Caco-2 (cell line): Measurements from ENCODE around the gene TNFRSF18. TPM values are rescaled to one million over a fixed set of nuclear protein-coding genes. Genes with fewer than 3 reads are reported as not detected.

ENCODE experiments used
- BruUV-seq: library from RNA; stranded (reverse); fragments of 400-500 nt; replicated peaks from 2 replicates; lab custom pipeline; 2021; lab: Mats Ljungman, UMichigan
- CTCF ChIA-PET: fragments of 300-600 bp; sonication (Branson Sonifier 250); formaldehyde crosslinking; loops from one replicate; lab custom pipeline; 2022; ENCODE audit warnings: antibody characterized with exemption; lab: Charles Lee
- POLR2A ChIA-PET: fragments of 300-600 bp; sonication (Branson Sonifier 250); formaldehyde crosslinking; loops from one replicate; lab custom pipeline; 2022; ENCODE audit warnings: antibody characterized with exemption; lab: Charles Lee
- DNase-seq, 2 experiments: peaks; one replicate each; pipeline versions ENCODE4 v3.0.0 to v3.0.0-alpha.2; 2020 to 2022
- H3K27me3 ChIP-seq: replicated peaks from 2 replicates; pipeline ENCODE4 v1.6.0; 2011; ENCODE audit warnings: low read length; ENCODE audit not compliant: control insufficient read depth, insufficient read depth
- H3K36me3 ChIP-seq: 2 replicates; pipeline ENCODE4 v1.5.1; 2011; ENCODE audit warnings: low read length; ENCODE audit not compliant: control insufficient read depth, insufficient read depth
- H3K4me1 ChIP-seq: fragments of 250-450 bp; sonication (Bioruptor Pico); 2 replicates; pipeline ENCODE4 v1.5.1; 2020; ENCODE audit warnings: mild to moderate bottlenecking
- H3K4me3 ChIP-seq: 2 replicates; pipeline ENCODE4 v1.5.1; 2011; ENCODE audit warnings: low read depth, mild to moderate bottlenecking, control low read depth, low read length
- H3K9me3 ChIP-seq: fragments of 250-450 bp; sonication (Bioruptor Pico); 2 replicates; pipeline ENCODE4 v1.5.1; 2020; ENCODE audit warnings: mild to moderate bottlenecking, moderate library complexity
- H3K27ac Mint-ChIP-seq: one replicate; pipeline ENCODE4 v1.8.0; 2022; ENCODE audit warnings: mixed read lengths; ENCODE audit not compliant: unreplicated experiment
- H3K27me3 Mint-ChIP-seq: one replicate; pipeline ENCODE4 v1.8.0; 2022; ENCODE audit warnings: mixed read lengths; ENCODE audit not compliant: insufficient read depth, unreplicated experiment
- H3K36me3 Mint-ChIP-seq: one replicate; pipeline ENCODE4 v1.8.0; 2022; ENCODE audit warnings: mild to moderate bottlenecking, mixed read lengths; ENCODE audit not compliant: insufficient read depth, unreplicated experiment
- H3K4me1 Mint-ChIP-seq: one replicate; pipeline ENCODE4 v1.8.0; 2022; ENCODE audit warnings: low read depth, mixed read lengths; ENCODE audit not compliant: unreplicated experiment
- H3K4me3 Mint-ChIP-seq: one replicate; pipeline ENCODE4 v1.8.0; 2022; ENCODE audit warnings: mild to moderate bottlenecking, moderate library complexity, mixed read lengths; ENCODE audit not compliant: unreplicated experiment
- H3K9me3 Mint-ChIP-seq: one replicate; pipeline ENCODE4 v1.8.0; 2022; ENCODE audit warnings: mixed read lengths; ENCODE audit not compliant: unreplicated experiment
- intact Hi-C: fragments of 100-400 bp; cut with micrococcal nuclease; formaldehyde crosslinking; loops from one replicate; pipeline ENCODE4 v1.10.0; 2022; ENCODE audit not compliant: unreplicated experiment
- total RNA-seq: library from RNA; stranded (reverse); gene quantifications from 2 replicates; pipeline ENCODE4 v1.2.3, GENCODE V29; 2022
- TF ChIP-seq, protein P1 (sequence below), 2 experiments: fragments of 200-600 bp in 1 of 2; IDR thresholded peaks; 1 replicate in 1 of 2; 2 replicates in 1 of 2; pipeline versions ENCODE4 v1.5.1 to v1.8.0; 2011 to 2022; ENCODE audit warnings: antibody characterized with exemption in 1 of 2, control low read depth in 1 of 2, inconsistent platforms in 1 of 2, low read depth in 1 of 2, low read length in 1 of 2, mild to moderate bottlenecking in 1 of 2, moderate library complexity in 1 of 2; ENCODE audit not compliant: insufficient read depth in 1 of 2, severe bottlenecking in 1 of 2, unreplicated experiment in 1 of 2

The TNFRSF18 gene
- total RNA-seq, 1 experiment from 2014 or later: not detected

DNA sequence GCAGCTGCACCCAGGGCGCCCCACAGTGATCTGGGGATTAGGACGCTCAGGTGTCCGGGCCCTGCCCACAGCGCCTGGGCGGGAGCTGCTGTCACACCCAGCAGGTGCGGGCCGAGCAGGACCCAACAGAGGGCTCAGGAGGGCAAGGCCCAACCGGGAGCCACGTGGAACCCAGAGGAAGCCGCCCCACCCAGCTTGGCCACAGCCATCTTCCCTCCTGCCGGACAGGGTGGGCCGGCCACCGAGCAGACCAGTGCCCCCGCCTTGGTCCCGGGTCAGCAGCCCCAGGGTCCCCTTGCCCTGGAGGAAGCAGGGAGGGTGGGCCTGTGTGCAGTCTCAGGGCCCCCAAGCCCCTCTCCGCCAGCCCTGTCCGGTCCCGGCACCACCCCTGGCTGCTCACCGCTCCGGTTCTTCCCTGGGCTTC lies 39.0 kb downstream of the TNFRSF18 start:
- no peaks in the 10 kb centered on the region for H3K9me3 Mint-ChIP-seq
- Histone ChIP-seq H3K9me3 (no peaks in the 10 kb centered on the region), H3K4me3 (no peak overlapping the region), H3K4me1 (peaks cover 10% of the 10 kb centered on the region), H3K36me3 (no peaks in the 10 kb centered on the region; the same call in 1 of the 2 replicates), H3K27me3 (no peaks in the 10 kb centered on the region)
- ChIA-PET CTCF (no interaction called here), POLR2A (no interaction called here)
- H3K27ac Mint-ChIP-seq: no peak overlapping the region
- TF ChIP-seq, protein P1, sequence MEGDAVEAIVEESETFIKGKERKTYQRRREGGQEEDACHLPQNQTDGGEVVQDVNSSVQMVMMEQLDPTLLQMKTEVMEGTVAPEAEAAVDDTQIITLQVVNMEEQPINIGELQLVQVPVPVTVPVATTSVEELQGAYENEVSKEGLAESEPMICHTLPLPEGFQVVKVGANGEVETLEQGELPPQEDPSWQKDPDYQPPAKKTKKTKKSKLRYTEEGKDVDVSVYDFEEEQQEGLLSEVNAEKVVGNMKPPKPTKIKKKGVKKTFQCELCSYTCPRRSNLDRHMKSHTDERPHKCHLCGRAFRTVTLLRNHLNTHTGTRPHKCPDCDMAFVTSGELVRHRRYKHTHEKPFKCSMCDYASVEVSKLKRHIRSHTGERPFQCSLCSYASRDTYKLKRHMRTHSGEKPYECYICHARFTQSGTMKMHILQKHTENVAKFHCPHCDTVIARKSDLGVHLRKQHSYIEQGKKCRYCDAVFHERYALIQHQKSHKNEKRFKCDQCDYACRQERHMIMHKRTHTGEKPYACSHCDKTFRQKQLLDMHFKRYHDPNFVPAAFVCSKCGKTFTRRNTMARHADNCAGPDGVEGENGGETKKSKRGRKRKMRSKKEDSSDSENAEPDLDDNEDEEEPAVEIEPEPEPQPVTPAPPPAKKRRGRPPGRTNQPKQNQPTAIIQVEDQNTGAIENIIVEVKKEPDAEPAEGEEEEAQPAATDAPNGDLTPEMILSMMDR (IDR thresholded peaks at IDR 0.05; ENCODE audit: insufficient read depth in 1 of 2, low read depth in 1 of 2, low read length in 1 of 2, severe bottlenecking in 1 of 2, unreplicated experiment in 1 of 2): no peak
- intact Hi-C loops: no loop called here
- DNase-seq: no peak
- H3K4me1 Mint-ChIP-seq: no peaks in the 10 kb centered on the region
- H3K27me3 Mint-ChIP-seq: no peaks in the 10 kb centered on the region
- no peak overlapping the region for H3K4me3 Mint-ChIP-seq
- BruUV-seq: no TSS peak
- peaks cover 55% of the 10 kb centered on the region for H3K36me3 Mint-ChIP-seq

DNA sequence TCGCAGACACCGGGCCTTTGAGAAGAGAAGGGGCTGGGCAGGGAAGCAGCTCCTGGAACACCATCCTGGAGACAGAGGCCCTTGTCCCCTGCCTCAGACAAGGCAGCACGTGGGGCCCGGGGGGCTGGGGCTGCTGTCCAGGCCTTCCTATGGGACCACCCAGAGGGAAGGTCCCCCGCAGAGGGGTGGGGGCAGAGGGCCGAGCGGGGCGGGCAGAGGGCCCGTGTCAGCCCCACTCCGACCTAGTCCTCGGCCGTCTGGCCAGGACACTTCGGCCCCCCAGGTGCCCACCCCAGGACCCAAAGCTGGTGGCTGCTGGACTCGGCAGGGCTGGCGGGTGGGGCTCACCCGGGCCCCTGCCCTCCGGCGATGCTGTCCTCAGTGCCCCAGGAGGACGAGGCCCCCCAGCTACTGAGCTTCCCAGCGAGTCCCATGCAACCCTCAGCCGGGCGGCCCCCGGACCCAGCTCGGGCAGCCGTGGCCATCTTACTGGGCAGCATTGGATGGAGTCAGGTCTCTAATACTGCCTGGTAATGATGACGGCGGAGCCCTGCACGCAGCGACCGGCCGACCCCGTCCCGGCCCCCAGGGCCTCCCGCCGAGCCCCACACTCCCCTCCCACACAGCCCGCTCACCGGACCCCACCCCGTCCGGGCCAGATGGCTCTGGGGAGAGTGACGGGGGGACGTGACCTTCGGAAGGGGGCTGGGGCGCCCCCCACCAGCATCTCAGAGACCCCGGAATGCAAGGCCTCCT lies 39.6 kb downstream of the TNFRSF18 start:
- BruUV-seq: no TSS peak
- intact Hi-C loops: no loop called here
- no peaks in the 10 kb centered on the region for H3K4me1 Mint-ChIP-seq
- H3K36me3 Mint-ChIP-seq: peaks cover 49% of the 10 kb centered on the region
- Histone ChIP-seq H3K27me3 (no peaks in the 10 kb centered on the region), H3K4me1 (peaks cover 16% of the 10 kb centered on the region), H3K4me3 (no peak overlapping the region), H3K36me3 (no peaks in the 10 kb centered on the region; the same call in 1 of the 2 replicates), H3K9me3 (no peaks in the 10 kb centered on the region)
- ChIA-PET POLR2A (no interaction called here), CTCF (no interaction called here)
- H3K27me3 Mint-ChIP-seq: no peaks in the 10 kb centered on the region
- H3K4me3 Mint-ChIP-seq: no peak overlapping the region
- no peak overlapping the region for H3K27ac Mint-ChIP-seq
- H3K9me3 Mint-ChIP-seq: no peaks in the 10 kb centered on the region
- no peak for DNase-seq
- TF ChIP-seq, protein P1 (IDR thresholded peaks at IDR 0.05; ENCODE audit: insufficient read depth in 1 of 2, low read depth in 1 of 2, low read length in 1 of 2, severe bottlenecking in 1 of 2, unreplicated experiment in 1 of 2): no peak

DNA sequence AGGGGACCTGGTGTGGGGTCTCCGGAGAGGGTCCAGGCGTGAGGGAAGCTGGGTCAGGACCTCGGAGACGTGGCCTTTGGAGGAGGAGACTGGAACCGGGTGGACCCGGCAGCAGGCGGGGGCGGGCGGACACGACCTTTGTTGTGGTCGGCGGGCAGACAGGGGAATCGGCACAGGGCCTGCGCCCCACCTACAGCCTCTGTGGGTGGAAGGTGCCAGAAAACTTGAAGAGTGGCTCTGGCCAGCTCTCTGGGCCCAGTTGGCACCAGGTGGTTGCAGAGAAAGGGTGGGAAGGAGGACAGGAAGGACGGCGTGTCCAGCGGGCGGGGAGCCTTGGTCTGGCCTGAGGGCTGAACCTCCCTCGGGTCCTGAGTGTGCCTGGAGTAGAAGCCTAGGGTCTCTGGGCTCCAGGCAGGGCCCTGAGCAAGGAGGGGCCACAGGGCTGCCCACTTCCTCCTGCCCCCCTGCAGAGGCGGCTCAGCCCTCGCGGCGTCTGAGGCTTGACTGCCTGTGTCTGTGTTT lies 40.4 kb downstream of the TNFRSF18 start:
- Histone ChIP-seq H3K36me3 (no peaks in the 10 kb centered on the region; the same call in 1 of the 2 replicates), H3K4me3 (no peak overlapping the region), H3K27me3 (no peaks in the 10 kb centered on the region), H3K4me1 (peaks cover 17% of the 10 kb centered on the region), H3K9me3 (no peaks in the 10 kb centered on the region)
- Mint-ChIP-seq H3K27me3 (no peaks in the 10 kb centered on the region), H3K36me3 (peaks cover 48% of the 10 kb centered on the region), H3K27ac (peak overlapping the region; percentile 81), H3K4me1 (no peaks in the 10 kb centered on the region), H3K4me3 (peak overlapping the region; percentile 90), H3K9me3 (no peaks in the 10 kb centered on the region)
- ChIA-PET POLR2A (no interaction called here), CTCF (interaction anchor here (0.6 kb wide), 1 partner anchor 839 kb away, joined by 3 read pairs; no protein-coding TSS in a partner anchor)
- intact Hi-C loops: loop anchor here (2.0 kb wide), 1 partner anchor 49 kb away; the partner anchor contains the start of gene C1orf159
- TF ChIP-seq, protein P1 (IDR thresholded peaks at IDR 0.05; ENCODE audit: insufficient read depth in 1 of 2, low read depth in 1 of 2, low read length in 1 of 2, severe bottlenecking in 1 of 2, unreplicated experiment in 1 of 2): no peak
- DNase-seq: no peak
- BruUV-seq: no TSS peak
